ENCODE results near the gene PATL1.

DNA sequence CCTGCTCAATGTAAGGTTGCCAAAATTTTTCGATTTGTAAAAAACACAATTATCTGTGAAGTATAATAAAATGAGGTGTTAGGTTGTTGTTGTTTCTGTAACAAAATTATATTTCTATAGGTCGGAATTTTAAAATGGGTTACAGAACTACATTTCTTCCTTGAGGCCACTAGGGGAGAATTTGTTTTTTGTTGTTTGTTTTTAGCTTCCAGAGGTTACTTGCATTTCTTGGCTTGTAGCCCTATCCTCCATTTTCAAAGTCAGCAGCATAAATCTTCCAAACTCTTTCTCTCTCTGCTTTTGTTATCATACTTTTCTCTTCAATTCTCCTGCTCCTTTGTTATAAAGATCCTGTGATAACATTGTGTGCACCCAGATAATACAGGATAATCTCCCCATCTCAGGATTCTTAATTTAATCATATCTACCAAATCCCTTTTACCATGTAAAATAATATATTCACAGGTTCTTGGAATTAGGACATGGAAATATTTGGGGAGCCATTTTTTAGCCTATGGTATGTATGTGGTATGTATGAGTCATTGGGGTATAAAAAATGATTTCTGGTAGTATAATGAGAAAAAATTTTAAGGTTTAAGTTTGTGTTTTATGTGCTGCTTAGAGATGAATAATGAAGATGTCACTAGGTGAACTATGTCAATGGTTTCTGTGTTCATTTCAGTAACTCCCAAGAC lies 9.4 kb upstream of the PATL1 start:
- TF ChIP-seq, protein P1, sequence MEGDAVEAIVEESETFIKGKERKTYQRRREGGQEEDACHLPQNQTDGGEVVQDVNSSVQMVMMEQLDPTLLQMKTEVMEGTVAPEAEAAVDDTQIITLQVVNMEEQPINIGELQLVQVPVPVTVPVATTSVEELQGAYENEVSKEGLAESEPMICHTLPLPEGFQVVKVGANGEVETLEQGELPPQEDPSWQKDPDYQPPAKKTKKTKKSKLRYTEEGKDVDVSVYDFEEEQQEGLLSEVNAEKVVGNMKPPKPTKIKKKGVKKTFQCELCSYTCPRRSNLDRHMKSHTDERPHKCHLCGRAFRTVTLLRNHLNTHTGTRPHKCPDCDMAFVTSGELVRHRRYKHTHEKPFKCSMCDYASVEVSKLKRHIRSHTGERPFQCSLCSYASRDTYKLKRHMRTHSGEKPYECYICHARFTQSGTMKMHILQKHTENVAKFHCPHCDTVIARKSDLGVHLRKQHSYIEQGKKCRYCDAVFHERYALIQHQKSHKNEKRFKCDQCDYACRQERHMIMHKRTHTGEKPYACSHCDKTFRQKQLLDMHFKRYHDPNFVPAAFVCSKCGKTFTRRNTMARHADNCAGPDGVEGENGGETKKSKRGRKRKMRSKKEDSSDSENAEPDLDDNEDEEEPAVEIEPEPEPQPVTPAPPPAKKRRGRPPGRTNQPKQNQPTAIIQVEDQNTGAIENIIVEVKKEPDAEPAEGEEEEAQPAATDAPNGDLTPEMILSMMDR (IDR thresholded peaks at IDR 0.05), result peak in 1 of 6 experiments; percentile 3
- TF ChIP-seq POLR2A (IDR thresholded peaks at IDR 0.05), result no peak
